ENCODE data around the gene ABCA12.

ABCA12 gene

GRCh38 chr2:215036314-215036713, 102.1 kb downstream of the ABCA12 start:
- no peak for DNase-seq

- no peak for DNase-seq
These were observed 104.3 kb downstream of the ABCA12 start for GRCh38 chr2:215034154-215034553.

GRCh38 chr2:215032153-215032552, 106.3 kb downstream of the ABCA12 start:
- no peak for DNase-seq

GRCh38 chr2:215031321-215031720, 107.1 kb downstream of the ABCA12 start:
- no peak for DNase-seq

GRCh38 chr2:215029936-215030335, 108.5 kb downstream of the ABCA12 start:
- DNase-seq = no peak

GRCh38 chr2:215028231-215028630, 110.2 kb downstream of the ABCA12 start:
- no peak for DNase-seq

GRCh38 chr2:215027779-215028178, 110.6 kb downstream of the ABCA12 start:
- no peak for DNase-seq

- DNase-seq = no peak
These were observed 115.5 kb downstream of the ABCA12 start for GRCh38 chr2:215022910-215023309.

- DNase-seq = no peak
These were observed 116.0 kb downstream of the ABCA12 start for GRCh38 chr2:215022418-215022817.

- DNase-seq = no peak
These were observed 118.1 kb downstream of the ABCA12 start for GRCh38 chr2:215020283-215020682.

- DNase-seq = no peak
These were observed 118.8 kb downstream of the ABCA12 start for GRCh38 chr2:215019521-215020145.

GRCh38 chr2:215019085-215019484, 119.3 kb downstream of the ABCA12 start:
- no peak for DNase-seq

- no peak for DNase-seq
These were observed 123.0 kb downstream of the ABCA12 start for GRCh38 chr2:215015421-215015820.

- no peak for DNase-seq
These were observed 128.0 kb downstream of the ABCA12 start for GRCh38 chr2:215010390-215010789.

- DNase-seq = no peak
These were observed 135.4 kb downstream of the ABCA12 start for GRCh38 chr2:215003001-215003400.

- no peak for DNase-seq
These were observed 135.9 kb downstream of the ABCA12 start for GRCh38 chr2:215002500-215002899.

GRCh38 chr2:215000721-215001120, 137.7 kb downstream of the ABCA12 start:
- no peak for DNase-seq

- DNase-seq = no peak
These were observed 142.3 kb downstream of the ABCA12 start for GRCh38 chr2:214995926-214996670.

GRCh38 chr2:214995409-214995808, 143.0 kb downstream of the ABCA12 start:
- DNase-seq = no peak

- no peak for DNase-seq
These were observed 145.5 kb downstream of the ABCA12 start for GRCh38 chr2:214992911-214993310.

GRCh38 chr2:214989187-214989586, 149.2 kb downstream of the ABCA12 start:
- no peak for DNase-seq

GRCh38 chr2:214987261-214987660, 151.2 kb downstream of the ABCA12 start:
- no peak for DNase-seq

GRCh38 chr2:214985619-214986018, 152.8 kb downstream of the ABCA12 start:
- DNase-seq = no peak

GRCh38 chr2:214966420-214966819, 172.0 kb downstream of the ABCA12 start:
- no peak for DNase-seq

GRCh38 chr2:214960677-214961076, 177.7 kb downstream of the ABCA12 start:
- no peak for DNase-seq
